LoVo (cell line): Measurements from ENCODE around the gene PTK6.
"Not testable (repeated sequence)": the region's sequence is repeated elsewhere in the genome, so short reads cannot be mapped to it uniquely, and the experiment has no call there.

Source experiments
- DNase-seq: peaks from one replicate; pipeline ENCODE4 v3.0.0-alpha.2; 2016; ENCODE audit warnings: low spot score

Gene PTK6

GRCh38 chr20:63568986-63569949 is 32.1 kb upstream of the PTK6 start:
- no peak for DNase-seq

- no peak for DNase-seq
Observed at GRCh38 chr20:63568170-63568981, 31.2 kb upstream of the PTK6 start.

- no peak for DNase-seq
Observed at GRCh38 chr20:63567386-63568169, 30.4 kb upstream of the PTK6 start.

GRCh38 chr20:63567136-63567385 is 29.9 kb upstream of the PTK6 start:
- no peak for DNase-seq

- no peak for DNase-seq
Observed at GRCh38 chr20:63566395-63567135, 29.4 kb upstream of the PTK6 start.

- DNase-seq, result no peak
Observed at GRCh38 chr20:63565699-63566335, 28.6 kb upstream of the PTK6 start.

- DNase-seq, result no peak
Observed at GRCh38 chr20:63565021-63565698, 28.0 kb upstream of the PTK6 start.

GRCh38 chr20:63564036-63564810 is 27.0 kb upstream of the PTK6 start:
- no peak for DNase-seq

- no peak for DNase-seq
Observed at GRCh38 chr20:63563225-63563935, 26.2 kb upstream of the PTK6 start.

GRCh38 chr20:63562461-63563224 is 25.5 kb upstream of the PTK6 start:
- no peak for DNase-seq

GRCh38 chr20:63561624-63562396 is 24.6 kb upstream of the PTK6 start:
- no peak for DNase-seq

- no peak for DNase-seq
Observed at GRCh38 chr20:63560856-63561609, 23.9 kb upstream of the PTK6 start.

GRCh38 chr20:63560333-63560805 is 23.2 kb upstream of the PTK6 start:
- no peak for DNase-seq

- DNase-seq, result not testable (repeated sequence)
Observed at GRCh38 chr20:63559485-63560332, 22.5 kb upstream of the PTK6 start.

- DNase-seq, result no peak
Observed at GRCh38 chr20:63558804-63559484, 21.8 kb upstream of the PTK6 start.
